Stimulated activated CD4-positive, alpha-beta T cell treated with anti-CD3 and anti-CD28 coated beads, Interleukin-12 subunit alpha, Interleukin-12 subunit beta, amount 100 ng/mL, for 48 hours (primary cell): ENCODE results near the gene DPM1.

ENCODE experiments used
- DNase-seq, 3 donors: peaks; one replicate each; pipeline ENCODE4 v3.0.0-alpha.2; 2020; ENCODE audit warnings: low read depth in 2 of 3, low spot score in 1 of 3

Gene DPM1

GRCh38 chr20:50900261-50900660 lies 58.1 kb downstream of the DPM1 start:
- DNase-seq = no peak

- DNase-seq = no peak
These were observed 59.9 kb downstream of the DPM1 start for GRCh38 chr20:50898475-50898874.

- DNase-seq = no peak
These were observed 63.1 kb downstream of the DPM1 start for GRCh38 chr20:50895111-50895830.

GRCh38 chr20:50893620-50894019 lies 64.7 kb downstream of the DPM1 start:
- DNase-seq = no peak

GRCh38 chr20:50892394-50892793 lies 65.9 kb downstream of the DPM1 start:
- no peak for DNase-seq

- DNase-seq = no peak
These were observed 67.2 kb downstream of the DPM1 start for GRCh38 chr20:50891138-50891537.

GRCh38 chr20:50887576-50887975 lies 70.8 kb downstream of the DPM1 start:
- DNase-seq = no peak

GRCh38 chr20:50886184-50886790 lies 72.0 kb downstream of the DPM1 start:
- DNase-seq = no peak

GRCh38 chr20:50885781-50886180 lies 72.6 kb downstream of the DPM1 start:
- no peak for DNase-seq

GRCh38 chr20:50885068-50885467 lies 73.3 kb downstream of the DPM1 start:
- no peak for DNase-seq
